Measurements from ENCODE around the gene ADI1.
"Not testable (repeated sequence)": the region's sequence is repeated elsewhere in the genome, so short reads cannot be mapped to it uniquely, and the experiment has no call there.

ADI1 gene

GRCh38 chr2:3493615-3494007 is 25.7 kb downstream of the ADI1 start:
- DNase-seq (ENCODE audit: low spot score): no peak

- no peak for DNase-seq (ENCODE audit: low spot score)
These were observed 26.2 kb downstream of the ADI1 start for GRCh38 chr2:3492951-3493614.

GRCh38 chr2:3492475-3492787 is 26.9 kb downstream of the ADI1 start:
- not testable (repeated sequence) for DNase-seq (ENCODE audit: low spot score)

- DNase-seq (ENCODE audit: low spot score): no peak
These were observed 27.4 kb downstream of the ADI1 start for GRCh38 chr2:3491716-3492474.

GRCh38 chr2:3491306-3491705 is 28.0 kb downstream of the ADI1 start:
- DNase-seq (ENCODE audit: low spot score): no peak

- DNase-seq (ENCODE audit: low spot score): no peak
These were observed 28.9 kb downstream of the ADI1 start for GRCh38 chr2:3490191-3491170.

- no peak for DNase-seq (ENCODE audit: low spot score)
These were observed 29.6 kb downstream of the ADI1 start for GRCh38 chr2:3489764-3490115.

- no peak for DNase-seq (ENCODE audit: low spot score)
These were observed 30.2 kb downstream of the ADI1 start for GRCh38 chr2:3488855-3489763.

GRCh38 chr2:3488061-3488531 is 31.2 kb downstream of the ADI1 start:
- DNase-seq (ENCODE audit: low spot score): no peak

GRCh38 chr2:3487432-3487831 is 31.9 kb downstream of the ADI1 start:
- no peak for DNase-seq (ENCODE audit: low spot score)

GRCh38 chr2:3487028-3487425 is 32.3 kb downstream of the ADI1 start:
- DNase-seq (ENCODE audit: low spot score): no peak

GRCh38 chr2:3486047-3487027 is 33.0 kb downstream of the ADI1 start:
- no peak for DNase-seq (ENCODE audit: low spot score)

- DNase-seq (ENCODE audit: low spot score): no peak
These were observed 34.2 kb downstream of the ADI1 start for GRCh38 chr2:3485166-3485565.

GRCh38 chr2:3483986-3484960 is 35.1 kb downstream of the ADI1 start:
- DNase-seq (ENCODE audit: low spot score): no peak

- DNase-seq (ENCODE audit: low spot score): no peak
These were observed 35.9 kb downstream of the ADI1 start for GRCh38 chr2:3483227-3483985.

- DNase-seq (ENCODE audit: low spot score): no peak
These were observed 36.9 kb downstream of the ADI1 start for GRCh38 chr2:3482363-3482821.

GRCh38 chr2:3481736-3482362 is 37.5 kb downstream of the ADI1 start:
- DNase-seq (ENCODE audit: low spot score): no peak

- DNase-seq (ENCODE audit: low spot score): no peak
These were observed 38.3 kb downstream of the ADI1 start for GRCh38 chr2:3481011-3481400.

Data from activated CD4-positive, alpha-beta T cell treated with anti-CD3 and anti-CD28 coated beads, Interleukin-2, Interleukin-4, amounts not matched to agents 100 ng/mL and 50 ng/mL, durations not matched to agents 16 hours and 8 hours (primary cell).